HG03354 (cell line): ENCODE results near the gene MGA.

Experiments
- ATAC-seq: cut with Tn5 transposase; IDR thresholded peaks from one replicate; pipeline ENCODE4 v1.9.1; 2021; ENCODE audit warnings: mild to moderate bottlenecking; ENCODE audit not compliant: unreplicated experiment, poor library complexity, severe bottlenecking

MGA gene

DNA sequence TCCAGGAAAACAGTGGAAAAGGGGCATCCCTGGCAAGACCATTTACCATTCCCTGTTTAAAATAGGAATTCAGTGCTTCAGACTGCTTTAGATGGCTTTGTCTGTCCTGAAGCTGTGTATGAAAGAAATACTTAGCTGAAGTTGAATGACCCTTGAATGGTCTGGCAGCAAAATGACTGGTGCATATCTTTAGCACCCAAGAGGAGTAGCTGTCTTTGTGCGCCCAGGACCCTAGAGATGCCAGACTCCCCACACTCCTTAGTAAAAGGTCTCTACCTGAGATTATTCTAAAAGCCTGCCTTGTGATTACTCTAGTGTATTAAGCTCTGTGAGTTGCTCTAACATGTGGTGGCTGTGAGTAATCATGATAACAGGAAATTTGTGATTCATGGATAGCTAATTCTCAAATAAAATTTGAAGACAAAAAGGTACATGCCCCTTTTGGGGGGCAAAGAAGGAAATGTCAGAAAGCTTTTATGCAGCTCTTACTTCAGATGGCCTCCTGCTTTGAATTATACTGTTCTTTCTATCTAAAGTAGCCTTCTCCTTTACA, 117.3 kb downstream of the MGA start:
- no peak for ATAC-seq

DNA sequence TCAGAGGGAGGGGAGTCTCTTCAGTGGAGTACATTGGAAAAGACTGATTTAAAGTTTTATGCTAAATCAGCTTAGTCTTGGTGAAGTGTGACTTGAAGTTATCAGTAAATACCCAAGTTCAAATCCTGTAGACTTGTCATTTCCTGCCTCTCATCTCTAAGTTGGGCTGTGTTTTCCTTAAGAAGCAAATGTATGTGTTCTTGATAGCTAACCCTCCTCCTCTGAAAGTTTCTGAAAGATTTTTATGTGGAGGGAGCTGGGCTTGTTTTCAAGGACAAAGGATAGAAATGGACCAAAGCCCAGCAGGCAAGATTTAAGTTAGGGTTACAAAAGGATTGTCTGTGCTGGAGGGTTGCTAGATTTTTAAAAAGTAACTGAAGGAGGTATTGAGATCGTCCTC, 118.3 kb downstream of the MGA start:
- no peak for ATAC-seq

DNA sequence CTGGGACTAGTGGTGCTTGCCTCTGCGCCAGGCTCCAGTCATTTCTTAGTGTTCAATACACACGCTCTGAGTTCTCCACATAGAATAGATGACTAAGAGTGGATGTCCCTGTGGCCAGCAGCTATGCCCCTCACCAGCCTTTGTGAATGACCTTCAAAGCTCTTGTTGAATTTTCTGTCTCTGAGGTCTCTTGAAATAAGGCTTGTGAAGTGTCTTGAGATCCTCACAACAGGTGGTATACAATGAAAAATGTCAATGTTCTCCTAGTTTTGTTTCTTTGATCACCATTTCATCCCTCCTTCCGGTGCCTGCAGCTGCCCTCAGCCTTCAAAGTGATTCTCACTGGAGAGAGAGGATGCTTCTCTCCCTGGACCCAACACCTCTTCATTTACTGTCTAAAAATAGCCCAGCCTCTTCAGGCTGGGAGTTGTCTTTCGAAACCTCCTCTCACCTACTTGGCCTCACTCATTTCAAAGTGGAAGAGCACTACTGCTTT, 119.5 kb downstream of the MGA start:
- ATAC-seq, result no peak

DNA sequence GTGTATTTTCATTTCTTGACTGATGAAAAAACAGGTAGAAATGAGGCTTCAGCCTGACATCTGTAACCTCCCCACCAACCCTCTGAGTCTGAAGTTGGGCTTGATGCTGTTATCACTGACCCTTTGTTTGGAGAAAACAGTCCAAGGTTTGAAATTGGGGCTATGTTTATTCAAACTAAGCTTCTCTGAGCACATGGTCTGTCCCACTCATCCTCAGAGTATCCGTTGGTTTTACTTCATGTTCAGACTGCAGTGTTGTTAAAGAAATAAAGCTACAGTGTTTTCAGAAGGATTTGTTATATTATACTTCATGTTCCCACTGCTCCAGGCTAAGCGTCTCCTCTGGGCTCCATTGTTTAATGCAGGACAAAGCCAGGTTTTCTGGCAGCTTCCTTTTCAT, 120.1 kb downstream of the MGA start:
- no peak for ATAC-seq

DNA sequence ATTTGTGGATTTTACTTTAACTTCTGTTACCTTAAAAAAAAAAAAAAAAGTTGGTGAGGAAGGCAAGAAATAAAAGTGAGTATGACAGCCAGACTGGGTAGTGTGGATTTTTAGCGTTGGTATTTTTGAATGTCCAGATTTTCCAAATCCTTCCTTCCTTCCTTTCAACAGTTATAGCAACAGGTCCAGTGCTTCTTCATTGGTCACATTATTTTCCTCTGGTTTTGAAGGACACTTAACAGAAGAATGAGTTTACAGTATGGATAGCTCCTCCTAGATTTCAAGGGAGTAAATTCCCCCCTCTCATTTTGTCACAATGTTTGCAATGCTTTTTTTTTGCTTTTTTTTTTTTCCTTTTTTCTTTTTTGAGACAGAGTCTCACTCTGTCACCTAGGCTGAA, 120.5 kb downstream of the MGA start:
- ATAC-seq, result no peak

DNA sequence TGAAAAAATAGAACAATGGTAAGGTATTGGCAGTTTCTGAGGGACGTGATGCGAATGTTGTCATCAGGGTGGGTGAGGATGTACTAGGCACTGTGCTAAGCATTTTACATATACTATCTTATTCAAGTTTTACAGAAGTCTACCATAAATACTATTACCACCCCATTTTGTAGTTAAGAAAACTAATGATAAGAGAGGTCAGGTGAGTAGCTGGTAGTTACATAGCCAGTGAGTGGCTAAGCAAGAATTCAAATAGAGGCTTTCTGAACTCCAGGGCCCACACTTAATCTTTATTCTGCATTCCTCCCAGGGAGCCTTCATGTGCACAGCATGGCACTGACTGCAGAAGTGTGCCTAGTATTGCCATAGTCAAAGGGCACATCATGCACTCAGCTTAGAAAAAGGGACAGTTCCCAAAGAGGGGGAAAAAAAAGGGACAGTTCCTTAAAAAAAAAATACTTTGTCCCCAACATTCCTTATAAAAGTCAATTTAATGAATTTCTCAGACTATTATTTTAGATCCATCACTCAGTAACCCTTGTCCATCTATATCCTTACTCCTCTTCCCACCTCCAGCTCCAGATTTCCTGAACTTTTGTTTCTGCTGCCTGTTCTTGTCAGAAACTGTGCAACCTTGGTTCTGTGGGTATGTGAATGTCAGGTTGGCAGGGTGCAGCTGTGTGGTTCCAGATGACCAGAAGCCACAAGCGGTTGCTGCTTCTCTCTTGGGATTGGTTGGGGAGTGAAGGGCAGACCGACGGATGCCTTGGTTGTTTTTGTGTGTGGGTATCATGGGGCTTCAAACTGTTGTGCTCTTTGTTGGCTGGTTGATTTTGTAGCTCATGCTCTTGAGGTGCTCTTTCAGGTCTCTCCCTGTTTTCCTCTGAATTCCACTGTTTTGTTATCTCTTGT, 122.4 kb downstream of the MGA start:
- ATAC-seq, result peak; percentile 64

DNA sequence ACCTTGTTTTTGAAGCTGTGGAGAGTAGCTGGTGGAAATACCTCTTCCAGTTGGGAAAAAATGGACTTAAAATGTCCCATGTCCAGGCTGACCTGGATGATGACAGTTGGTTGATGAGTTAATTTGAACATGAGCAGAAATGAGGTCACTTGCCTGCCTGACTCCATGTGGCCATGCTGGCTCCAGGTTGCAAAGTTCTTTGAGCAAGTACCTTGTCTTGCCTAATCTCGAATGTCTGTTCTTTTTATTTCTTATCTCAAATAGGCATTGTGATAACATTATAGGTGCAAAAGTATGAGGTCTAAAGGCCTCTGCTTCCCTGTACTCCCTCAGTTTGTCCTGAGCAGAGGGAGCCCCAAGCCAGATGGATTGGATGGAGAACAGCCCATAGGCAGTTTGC, 123.1 kb downstream of the MGA start:
- no peak for ATAC-seq

DNA sequence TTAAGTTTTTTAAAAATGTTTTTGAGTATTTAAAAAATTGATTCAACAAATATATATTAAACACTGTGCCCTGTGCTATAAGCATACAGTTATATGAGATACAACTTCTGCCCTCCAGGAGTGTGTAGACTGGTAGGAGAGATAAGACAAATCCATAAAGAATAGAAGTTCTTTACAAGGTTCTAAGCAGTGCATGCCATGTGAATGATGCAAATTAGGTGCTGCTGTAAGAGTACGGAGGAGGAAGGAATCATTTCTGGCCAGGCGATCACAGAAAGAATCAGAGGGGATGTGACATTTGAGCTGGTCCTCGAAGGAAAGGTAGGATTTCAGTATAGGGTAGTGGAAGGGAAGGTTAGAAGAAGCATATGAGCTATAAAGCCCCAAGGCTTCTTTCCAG, 128.1 kb downstream of the MGA start:
- no peak for ATAC-seq

DNA sequence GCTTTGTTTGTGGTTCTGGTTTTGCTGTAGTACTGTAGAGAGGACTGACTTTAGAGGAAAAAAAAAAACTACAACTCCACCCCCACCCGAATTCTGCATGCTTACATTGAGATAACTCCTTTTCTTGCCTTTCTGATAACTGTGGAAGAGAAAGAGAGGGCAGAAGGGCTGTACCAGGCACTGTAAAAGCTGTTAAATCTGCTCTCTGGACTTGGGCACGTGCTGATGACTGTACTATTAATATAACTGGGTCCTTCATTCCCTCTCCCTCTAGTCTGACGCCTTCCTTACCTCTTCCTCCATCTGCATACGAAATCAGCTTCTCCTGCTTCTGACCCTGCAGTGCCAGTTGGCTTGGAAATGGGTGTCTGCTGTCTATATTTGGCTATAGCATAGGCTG, 129.0 kb downstream of the MGA start:
- ATAC-seq, result no peak

DNA sequence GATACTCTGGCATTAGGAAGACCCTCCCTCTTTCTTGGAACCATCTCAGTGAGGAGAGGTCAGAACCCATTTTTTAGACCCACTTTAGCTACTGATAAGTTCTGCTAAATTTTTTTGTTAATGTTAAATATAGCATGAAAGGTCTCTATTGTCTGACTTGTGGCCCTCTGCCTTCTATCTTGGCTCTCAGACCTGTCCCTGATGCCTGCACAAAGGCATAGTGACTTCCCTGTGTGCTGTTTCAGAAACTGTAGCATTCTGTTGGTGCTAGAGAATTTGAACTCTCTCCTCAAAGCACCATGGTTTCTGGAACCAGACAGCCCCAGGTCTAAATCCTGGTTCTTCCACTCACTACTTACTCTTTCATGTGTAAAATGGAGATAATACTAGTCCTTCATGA, 129.5 kb downstream of the MGA start:
- no peak for ATAC-seq

DNA sequence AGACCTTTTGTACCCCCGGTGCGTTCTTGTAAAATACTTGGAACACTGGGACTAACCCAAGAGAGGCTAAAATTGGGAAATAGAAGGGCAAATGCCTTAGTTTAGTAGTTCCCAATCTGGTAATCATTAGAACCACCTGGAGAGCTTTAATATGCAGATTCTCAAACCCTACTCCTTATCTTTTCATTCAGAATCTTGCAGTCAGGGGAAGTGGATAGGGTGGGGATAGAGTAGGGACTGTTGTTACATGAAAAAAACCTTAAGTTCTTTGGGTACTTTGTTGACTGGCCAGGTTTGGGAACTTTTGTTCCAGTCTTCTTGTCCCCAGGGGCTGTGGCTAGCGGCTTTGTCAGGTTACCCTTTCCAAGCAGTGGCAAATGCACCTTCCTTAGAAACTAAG, 130.0 kb downstream of the MGA start:
- ATAC-seq, result no peak

DNA sequence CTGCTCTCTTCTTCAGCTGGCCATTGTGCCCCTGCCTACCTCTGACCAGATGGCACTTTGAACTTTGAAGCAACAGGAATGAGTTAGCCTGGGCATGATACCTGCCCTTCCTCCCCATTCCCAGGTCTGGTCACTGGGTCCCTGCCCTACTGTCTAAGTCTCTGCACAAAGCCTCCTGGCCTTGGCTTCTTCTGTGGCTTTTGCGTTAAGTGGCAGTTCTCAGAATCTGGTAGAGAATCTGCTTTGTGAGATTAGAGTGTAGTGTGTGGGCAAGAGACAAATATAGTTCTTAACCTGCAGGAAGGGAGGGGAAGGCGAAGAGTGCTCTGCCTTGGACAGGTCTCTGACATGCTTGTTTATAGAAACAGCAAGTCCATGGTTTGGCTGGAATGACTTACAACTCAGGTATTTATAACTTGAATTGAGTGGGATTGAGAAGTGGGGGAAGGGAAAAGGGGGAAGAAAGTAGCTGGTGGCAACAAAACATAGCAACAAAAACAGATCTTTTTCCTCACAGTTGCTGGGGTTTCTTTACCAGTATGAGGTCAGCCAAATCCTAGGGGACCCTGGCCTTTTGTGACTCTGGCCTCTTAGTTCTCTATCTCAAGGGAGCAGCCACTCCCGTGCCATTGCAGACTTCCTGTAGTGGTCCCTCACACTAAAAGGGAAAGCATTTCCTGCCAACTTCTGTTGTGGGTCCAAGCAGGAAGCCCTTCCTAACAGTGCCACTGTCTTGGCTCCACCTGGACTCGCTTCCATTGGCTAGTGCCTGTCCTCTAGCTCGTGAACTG, 130.7 kb downstream of the MGA start:
- no peak for ATAC-seq

DNA sequence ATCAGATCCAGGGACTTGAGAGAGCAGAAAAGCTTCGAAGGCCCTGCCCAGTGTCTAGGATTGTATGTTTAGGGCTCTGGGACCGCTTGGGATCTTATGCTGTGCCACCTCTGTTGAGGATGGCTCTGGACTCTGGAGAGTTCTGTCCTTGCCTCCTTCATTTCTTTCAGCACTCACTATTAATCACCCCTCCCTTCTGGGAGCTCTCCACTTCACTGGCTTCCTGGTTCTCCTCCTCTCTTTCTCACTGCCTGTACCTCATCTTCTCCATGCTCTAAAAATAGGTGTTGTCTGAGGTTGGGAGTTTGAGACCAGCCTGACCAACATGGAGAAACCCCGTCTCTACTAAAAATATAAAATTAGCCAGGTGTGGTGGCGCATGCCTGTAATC, 131.3 kb downstream of the MGA start:
- no peak for ATAC-seq

DNA sequence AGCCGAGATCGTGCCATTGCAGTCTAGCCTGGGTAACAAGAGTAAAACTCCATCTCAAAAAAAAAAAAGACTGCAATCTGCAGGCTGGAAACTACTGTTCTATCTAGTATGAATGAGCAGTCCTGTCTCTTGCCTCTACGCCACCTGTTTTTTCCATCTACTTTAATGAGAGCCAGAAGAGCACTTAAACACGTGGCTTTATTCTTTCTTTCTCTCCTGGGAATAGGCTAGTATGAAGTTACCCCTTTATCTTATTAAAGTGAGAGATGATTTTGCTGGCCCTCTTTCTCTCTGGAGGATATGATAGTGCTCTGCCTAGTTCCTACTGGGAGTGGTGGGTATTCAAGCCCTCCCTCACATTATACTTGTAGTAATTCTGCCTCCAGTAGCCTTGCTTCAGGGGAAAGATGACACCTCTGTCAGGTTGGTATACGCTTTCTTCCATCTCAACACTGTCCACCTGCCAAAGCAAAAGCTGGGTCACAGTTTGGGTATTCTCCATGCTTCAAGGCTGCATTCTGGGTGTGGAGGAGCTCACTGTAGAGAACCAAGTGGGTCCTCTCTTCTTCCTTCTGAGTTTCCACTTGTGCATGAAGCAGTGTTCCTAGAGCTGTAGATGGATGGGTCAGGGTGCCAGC, 131.9 kb downstream of the MGA start:
- ATAC-seq, result no peak

DNA sequence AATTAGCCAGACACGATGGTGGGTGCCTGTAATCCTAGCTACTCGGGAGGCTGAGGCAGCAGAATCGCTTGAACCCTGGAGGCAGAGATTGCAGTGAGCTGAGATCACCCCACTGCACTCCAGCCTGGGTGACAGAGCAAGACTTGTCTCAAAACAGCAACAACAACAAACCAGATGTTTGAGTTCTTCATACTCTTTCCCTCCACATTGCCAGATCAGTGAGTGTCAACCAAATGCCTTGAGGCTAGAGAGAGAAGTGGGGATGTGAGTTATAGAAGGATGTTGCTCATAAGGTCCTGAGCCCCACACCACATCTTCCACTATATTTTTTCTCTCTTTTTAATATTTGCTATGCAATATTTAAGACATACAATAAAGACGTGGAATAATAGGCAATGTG, 133.9 kb downstream of the MGA start:
- no peak for ATAC-seq

DNA sequence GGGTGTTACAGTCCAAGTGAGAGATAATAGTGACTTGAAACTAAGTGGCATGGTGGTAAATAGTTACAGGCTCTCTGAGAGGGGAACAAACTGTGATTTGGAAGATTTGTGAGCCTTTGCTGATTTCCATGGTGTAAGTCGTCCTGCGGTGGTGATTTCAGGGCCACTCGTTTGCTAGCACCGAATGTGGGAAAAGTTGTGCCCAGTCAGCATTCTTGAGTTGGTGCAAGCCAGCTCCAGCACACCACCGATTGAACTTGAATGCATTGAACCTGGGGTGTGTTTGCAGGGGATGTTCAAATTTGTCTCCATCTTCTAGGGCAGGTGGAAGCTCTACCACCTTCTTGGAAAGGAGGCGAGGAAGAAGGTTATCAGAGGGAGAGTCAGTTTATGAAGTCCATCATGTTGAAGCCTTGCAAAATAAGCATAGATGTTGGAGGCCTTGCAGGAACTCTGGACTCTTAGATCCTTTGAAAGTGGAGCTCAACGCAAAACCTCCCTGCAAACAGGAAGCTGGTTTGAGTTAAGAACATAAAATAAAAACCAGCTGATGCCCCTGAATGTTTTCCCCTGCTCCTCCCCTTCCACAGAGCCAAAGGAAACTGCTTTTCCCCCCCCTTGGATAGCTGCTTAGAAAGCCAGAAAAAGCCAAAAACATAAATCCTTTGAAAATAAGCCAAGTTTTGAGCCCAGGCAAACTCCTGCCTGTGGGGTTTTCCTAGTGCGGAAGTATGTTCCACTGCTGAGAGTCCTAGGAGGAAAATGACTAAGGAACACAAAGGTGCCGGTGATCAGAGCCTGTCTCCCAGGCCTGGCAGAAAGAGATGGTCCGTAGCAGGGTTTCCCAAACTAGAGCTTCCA, 136.0 kb downstream of the MGA start:
- ATAC-seq, result no peak

DNA sequence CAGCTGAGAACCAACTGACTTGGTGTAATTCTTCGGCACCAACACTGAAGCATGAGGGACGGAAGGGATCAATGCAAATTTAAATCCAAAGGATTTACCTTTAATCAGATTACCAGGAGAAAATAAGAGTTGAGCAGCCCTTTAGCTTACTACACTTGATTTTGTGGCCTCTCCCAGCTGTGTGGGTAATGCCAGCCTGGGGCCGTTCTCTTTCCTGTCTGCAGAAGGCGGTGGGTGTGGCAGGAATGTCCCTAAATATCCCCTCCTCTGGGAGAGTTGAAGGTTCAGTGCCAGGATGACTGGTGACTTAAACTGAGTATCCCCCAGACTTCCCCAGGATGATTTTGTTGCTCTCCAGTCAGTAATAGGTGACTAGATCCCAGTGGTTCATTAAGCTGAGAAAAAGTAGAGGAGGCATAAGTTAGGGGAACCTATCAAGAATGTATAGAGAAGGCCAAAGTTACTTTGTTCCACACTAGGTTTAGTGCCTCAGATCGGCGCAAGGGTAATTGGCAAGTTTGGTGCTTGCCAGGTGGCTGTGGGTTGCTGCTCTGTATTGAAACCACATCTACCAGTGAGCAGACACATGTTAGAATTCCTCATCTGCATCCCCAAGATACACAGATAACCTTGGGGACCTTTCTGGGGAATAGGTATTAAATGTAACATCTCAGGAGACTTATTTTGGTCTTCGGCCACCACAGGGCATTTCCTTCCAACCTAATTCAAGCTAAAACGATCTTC, 137.2 kb downstream of the MGA start:
- no peak for ATAC-seq

DNA sequence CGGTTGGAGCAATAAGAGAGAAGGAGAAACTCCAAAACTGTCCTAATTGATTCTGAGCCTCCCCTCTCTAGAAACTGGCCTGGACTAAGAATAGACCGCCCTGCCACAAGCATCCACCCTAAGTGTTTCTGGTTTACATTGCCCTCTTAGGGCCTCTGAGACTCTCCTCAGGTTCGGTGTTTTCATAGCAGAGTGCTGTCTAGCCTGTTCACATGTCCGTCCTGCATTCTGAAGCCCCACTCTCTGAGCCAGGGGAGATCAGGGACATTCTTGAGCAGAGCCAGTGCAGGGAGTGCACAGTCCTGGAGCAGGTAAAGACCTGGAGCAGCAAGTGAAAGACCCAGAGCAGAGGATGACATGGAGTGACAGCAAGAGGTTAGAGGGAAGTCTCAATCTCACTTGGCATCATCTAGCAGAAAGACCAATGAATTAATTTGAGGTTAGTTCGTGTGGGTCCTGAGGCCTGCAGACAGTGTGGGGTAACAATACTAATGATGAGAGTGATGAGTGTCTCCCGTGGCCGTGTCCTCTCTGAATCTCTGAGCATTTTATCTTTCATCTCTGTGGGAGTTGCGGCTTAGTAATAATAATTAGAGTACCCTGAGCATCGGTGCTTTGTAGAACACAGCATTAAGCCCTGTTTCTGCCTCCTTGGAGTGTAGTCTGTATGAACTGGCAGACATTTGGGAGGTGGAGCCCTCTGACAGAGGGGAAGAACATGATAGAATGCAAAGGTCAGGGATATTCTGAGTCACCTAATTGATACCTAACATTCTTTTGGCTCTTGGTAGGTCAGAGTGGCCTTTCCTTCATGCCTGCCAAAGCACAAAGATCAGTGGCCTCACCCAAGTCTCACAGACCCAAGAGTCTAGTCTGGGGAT, 138.6 kb downstream of the MGA start:
- no peak for ATAC-seq
